CD4-positive, alpha-beta T cell treated with Interferon alpha-2 for 1 hour (primary cell): ENCODE results near the gene DOK1.
A peak's percentile ranks its signal among the peaks of the same experiment; 100 is the strongest.

ENCODE experiments used
- DNase-seq, 2 donors: peaks; one replicate each; pipeline ENCODE4 v3.0.0-alpha.2; 2020 to 2022

Gene DOK1

DNA sequence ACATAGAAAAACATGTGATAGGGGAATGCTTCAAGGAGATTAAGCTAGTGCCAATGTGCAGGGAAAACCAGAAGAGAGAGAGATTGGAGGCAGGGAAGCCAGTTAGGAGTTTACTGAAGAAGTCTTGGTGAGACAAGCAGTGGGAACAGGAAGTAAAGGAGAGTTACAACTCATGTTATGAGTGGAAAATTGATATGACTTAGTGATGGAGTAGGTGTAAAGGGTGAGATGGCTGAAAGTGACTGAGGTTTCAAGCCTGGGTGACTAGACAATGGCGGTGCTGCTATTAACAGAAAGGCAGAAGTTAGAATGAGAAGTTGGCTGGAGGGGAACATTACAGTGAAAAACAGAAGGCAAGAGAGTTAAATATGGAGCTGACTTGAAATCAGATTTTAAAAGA lies 16.5 kb downstream of the DOK1 start:
- DNase-seq, result no peak

DNA sequence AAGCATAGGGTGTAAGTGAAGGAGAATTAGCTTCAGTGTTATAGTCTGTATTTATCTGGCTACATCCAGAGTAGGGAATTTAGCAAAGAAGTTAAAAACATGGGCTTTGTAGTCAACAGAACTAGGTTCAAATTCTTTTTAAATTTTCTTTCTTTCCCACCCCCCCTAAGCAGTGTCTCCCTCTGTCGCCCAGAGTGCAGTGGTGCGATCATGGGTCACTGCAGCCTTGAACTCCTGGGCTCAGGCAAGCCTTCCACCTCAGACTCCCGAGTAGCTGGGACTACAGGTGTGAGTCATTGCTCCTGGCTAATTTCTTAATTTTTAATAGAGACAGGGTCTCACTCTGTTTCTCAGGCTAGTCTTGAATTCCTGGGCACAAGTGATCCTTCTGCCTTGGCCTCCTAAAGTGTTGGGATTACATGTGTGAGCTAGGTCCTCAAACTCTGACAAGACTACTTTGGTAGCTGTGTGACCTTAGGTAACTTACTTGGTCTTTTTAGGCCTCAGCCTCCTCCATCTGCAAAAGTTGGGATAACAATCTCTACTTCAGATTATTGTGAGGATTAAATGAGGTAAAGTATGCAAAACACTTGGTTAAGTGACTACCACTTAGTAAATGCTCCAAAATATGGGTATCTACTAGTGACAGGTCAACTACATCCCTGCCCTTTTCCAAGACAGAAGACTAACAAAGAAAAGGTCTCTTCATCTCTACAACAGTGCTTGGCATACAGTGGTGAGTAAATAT lies 17.8 kb downstream of the DOK1 start:
- no peak for DNase-seq

DNA sequence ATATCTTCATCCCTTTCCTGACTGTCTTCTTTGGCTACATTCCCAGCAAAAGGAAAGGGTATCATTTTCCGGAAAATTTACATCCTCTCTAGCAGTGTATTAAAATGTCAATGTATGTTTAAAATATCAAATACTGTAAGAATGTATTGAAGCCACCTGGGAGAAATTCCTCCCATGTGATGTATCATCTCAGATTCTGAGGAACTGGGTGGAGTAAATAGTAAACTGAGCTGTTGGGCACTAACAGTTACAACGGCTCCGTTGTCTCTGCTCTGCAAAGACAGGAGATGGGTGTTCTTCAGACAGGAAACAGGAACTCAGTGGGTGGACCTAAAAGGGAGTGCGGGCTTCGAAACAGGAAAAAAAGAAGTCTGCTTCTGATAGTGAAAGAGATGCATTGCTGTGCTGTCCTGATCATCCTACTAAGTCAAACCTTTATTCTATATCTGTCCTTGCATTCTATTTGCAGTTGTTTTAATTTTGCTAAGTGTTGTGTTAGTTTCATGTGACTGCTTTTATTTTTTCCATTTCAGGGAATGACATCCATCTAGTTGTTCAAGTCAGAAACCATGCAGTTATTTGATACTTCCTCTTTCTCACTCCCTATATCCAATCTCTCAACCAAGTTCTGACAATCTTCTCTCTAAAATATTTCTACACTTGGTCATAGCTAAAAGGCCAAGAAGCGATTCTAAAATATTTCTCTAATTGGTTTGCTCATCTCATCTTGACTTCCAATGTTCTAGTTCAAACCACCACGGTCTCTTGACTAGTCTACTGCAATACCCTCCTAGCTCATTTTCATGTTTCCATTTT lies 19.4 kb downstream of the DOK1 start:
- peak; percentile 13 to 37 for DNase-seq

GRCh38 chr2:74575320-74575719 lies 20.8 kb downstream of the DOK1 start:
- DNase-seq, result no peak

DNA sequence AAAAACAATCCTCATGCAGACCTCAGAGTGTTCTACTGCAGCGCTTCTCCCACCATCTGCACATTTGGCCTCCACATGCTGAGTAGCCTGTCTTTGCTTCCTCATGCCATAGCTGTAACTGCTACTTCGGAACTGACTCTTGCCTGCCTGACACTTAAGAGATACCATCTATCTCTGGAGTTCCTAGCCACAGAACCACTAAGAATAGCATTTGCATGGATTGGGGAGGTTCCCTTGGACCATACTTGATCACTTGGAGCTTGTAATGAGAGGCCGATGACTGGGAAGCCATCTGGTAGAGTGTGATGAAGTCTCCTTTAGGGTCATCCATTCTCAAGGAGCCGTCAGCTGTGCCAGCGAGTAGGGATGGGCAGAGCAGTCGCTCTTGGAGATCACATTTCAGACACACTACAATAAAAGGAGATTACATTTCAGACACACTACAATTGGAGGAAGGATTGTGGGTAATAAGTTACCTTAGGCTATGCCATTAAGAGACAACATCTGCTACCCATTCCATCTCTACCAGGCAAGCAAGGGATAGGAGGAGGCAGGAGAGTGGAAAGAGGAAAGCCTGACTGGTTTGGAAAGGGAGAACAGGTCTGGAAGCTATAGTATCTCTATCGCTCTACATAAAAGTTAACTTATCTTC lies 21.8 kb downstream of the DOK1 start:
- DNase-seq, result no peak

DNA sequence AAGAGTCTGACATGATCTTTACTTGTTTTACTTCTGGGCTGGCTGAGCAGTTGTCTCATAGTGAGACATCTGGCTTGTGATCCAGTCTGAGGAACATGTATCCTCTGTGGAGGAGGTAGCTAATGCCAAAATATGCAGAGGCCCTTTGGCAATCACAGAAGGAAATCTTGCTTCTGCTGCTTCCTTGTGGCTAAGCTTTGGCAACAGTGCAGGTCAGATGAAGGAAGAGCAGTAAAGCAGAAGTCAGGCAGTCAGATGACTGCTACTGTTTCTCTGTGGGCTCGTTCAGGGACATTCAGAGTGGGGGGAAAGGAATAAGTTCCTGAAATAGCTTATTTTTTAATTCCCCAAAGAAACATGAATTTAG lies 22.3 kb downstream of the DOK1 start:
- peak in 1 of 2 donors; percentile 11 for DNase-seq

DNA sequence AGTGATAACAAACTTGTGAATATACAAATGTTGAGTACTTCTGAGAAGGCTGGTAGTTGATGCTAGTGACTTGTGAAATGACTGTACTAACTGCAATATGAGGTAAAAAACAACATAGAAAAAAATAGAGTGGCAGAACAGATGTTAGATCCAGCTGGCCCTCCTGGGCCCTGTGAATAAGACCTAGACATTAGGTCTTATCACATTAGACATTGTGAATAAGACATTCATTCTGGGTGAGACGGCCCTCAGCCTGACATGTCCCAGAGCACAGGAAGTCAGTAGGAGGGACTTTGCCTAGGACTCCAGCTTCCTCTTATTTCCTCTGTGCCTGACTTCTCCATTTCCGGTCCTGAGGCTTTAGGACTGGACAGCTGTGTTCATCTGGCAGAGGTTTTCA lies 22.9 kb downstream of the DOK1 start:
- DNase-seq, result no peak

DNA sequence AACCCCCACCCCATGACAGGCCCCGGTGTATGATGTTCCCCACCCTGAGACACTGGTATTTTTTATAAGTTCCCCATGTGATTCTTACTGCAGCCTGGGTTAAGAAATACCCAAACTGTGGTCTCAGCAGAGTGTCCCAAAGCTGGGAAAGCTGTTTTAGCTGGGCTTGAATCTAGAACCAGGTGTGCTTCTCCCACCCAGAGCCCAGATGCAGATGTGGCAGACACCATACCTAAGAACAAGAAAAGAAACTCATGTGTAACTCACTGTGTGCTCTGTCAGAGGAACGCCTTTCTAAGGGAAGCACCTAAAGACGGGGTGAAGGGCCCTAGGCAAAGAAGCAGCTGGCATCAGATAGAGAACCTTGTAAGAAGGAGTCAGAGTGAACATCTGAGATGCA lies 23.9 kb downstream of the DOK1 start:
- no peak for DNase-seq

- DNase-seq, result no peak
Measured at GRCh38 chr2:74581463-74581862, 26.9 kb downstream of the DOK1 start.

DNA sequence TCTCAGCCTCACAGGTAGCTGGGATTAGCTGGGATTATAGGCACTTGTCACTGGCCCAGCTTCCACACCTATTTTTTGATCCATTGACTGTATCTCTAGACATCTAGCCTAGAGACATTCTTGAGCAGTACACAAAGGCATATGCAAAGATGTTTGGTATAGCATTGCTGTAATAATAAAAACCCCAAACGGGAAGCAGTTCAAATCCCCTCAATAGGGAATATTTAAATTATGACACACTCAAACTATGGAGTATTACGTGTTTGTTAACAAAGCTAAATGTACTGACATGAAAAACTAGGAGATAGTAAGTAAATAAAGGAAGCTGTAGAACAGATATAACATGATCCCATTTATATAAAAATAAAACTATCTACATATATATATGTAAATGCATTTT lies 27.7 kb downstream of the DOK1 start:
- no peak for DNase-seq

DNA sequence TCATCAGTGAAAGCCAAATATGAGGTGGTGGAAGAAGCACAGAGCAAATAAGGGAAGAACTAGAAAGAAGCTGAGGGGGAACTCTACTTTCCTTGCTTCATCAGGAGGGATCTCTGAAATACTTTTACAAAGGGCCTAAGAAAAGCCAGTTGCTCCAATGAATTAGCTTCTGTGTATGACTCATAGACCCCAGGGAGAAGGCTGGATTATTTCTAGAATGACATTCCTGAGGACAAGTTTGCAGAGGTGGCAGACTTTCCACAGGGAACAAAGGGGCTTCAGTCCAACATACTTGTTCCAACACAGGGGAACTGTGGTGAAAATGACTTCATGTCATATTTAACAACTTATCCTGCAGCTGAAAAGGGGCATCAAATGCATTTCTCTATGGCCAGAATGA lies 29.0 kb downstream of the DOK1 start:
- DNase-seq, result no peak

GRCh38 chr2:74584088-74584645 lies 29.6 kb downstream of the DOK1 start:
- no peak for DNase-seq

- peak in 1 of 2 donors; percentile 2 for DNase-seq
Measured at GRCh38 chr2:74585406-74586185, 31.1 kb downstream of the DOK1 start.

DNA sequence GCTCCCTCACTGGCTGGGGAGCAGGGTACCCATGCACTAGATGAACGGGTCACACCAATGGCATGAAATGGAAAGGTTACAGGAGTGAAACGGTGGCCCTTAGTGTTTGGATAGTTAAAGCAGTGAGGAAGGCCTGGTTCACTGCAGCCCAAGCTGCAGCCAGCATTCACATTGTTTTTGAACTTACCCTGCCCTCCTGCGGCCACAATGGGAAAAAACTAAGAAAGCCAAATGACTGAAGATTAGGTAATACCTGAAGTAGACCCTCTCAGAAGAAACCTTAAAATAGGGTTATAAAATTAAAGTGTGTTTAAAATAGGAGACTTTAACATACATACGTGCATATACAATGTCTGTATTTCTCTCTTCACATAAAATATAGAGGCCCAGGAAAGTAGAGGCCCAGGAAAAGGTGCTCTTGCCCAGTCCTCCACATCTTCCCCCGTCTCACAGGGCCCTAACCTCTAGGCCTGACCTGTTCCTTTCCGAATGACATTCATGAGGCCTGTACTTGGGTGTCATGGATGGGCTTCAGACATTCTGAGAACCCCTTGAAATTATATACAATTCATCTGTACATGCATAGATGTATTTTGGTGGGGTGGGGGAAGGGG lies 33.3 kb downstream of the DOK1 start:
- DNase-seq, result peak; percentile 71 to 79

GRCh38 chr2:74588664-74589063 lies 34.1 kb downstream of the DOK1 start:
- DNase-seq, result no peak

GRCh38 chr2:74593826-74594772 lies 39.6 kb downstream of the DOK1 start:
- no peak for DNase-seq

- no peak for DNase-seq
Measured at GRCh38 chr2:74596584-74596983, 42.1 kb downstream of the DOK1 start.

DNA sequence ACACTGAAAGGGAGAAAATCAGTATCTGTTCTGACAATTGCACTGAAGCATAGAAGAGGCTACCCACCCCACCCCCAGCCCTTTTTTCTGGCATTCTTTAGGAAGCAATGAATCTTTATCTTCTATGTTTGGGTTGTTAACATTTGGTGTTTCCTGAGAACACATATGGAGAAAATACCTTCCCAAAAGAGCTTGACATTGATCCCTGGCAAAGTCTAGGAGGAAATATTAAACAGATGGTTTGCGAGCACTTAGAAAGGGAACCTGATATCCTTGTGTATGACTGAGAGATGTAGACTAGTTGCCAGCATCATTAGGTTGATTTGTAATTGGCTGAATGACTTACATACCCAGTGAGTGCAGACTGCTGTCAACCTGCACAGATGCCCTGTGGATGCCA lies 42.9 kb downstream of the DOK1 start:
- DNase-seq, result no peak

DNA sequence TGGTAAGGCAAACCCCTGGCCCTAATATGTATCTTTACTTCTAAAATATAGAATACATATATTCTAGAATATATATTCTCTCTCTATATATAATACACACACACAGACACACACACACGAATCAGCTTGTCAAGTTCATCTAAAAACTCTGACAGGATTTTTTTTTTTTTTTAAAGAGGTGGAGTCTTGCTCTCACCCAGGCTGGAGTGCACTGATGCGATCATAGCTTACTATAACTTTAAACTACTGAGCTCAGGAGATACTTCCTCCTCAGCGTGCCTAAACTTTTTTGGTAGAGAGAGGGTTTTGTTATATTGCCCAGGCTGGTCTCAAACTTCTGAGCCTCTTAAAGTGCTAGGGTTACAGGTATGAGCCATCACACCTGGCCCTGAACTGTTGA lies 45.2 kb downstream of the DOK1 start:
- no peak for DNase-seq

- DNase-seq, result no peak
Measured at GRCh38 chr2:74602586-74603281, 48.2 kb downstream of the DOK1 start.
